HepG2 (cell line): ENCODE results near the gene PLXNB2. TPM values are rescaled to one million over a fixed set of nuclear protein-coding genes. Genes with fewer than 3 reads are reported as not detected.

ENCODE experiments used
- ATAC-seq: fragments of 200-7000 bp; cut with Tn5 transposase; 3 replicates; pipeline ENCODE4 v1.9.1; 2020; ENCODE audit warnings: mild to moderate bottlenecking, moderate library complexity
- BruUV-seq: library from RNA; stranded (reverse); fragments of 400-500 nt; replicated peaks from 2 replicates; lab custom pipeline; 2021; lab: Mats Ljungman, UMichigan
- CTCF ChIA-PET: fragments of 300-600 bp; formaldehyde crosslinking; extraction: SDS; loops from one replicate; lab custom pipeline; 2021; ENCODE audit warnings: low total read pairs, inconsistent platforms, low intra/inter-chr PET ratio; lab: Yijun Ruan, JAX
- POLR2A ChIA-PET: fragments of 350-600 bp; sonication (Branson Sonifier 250); formaldehyde crosslinking; loops from one replicate; lab custom pipeline; 2020; ENCODE audit warnings: antibody characterized with exemption, inconsistent platforms; lab: Yijun Ruan, JAX
- DNase-seq: peaks from one replicate; pipeline ENCODE4 v3.0.0-alpha.2; 2015; ENCODE audit warnings: low spot score
- FAIRE-seq: peaks from 3 replicates; lab custom pipeline; 2011; peaks lifted over from hg19 to GRCh38; lab: Jason Lieb, UNC
- H2AFZ ChIP-seq: one replicate; pipeline ENCODE4 v1.6.1; 2011; ENCODE audit warnings: low read length, inconsistent platforms
- H3K27ac ChIP-seq: fragments of 300-600 bp; 3 replicates; pipeline ENCODE4 v1.8.0; 2011; ENCODE audit warnings: mixed run types, mild to moderate bottlenecking, mixed read lengths, low read length, inconsistent platforms; ENCODE audit not compliant: insufficient read depth; ENCODE audit errors: extremely low read length
- H3K27me3 ChIP-seq, 2 experiments: fragments of 200-600 bp in 1 of 2; 2 replicates in 1 of 2; 3 replicates in 1 of 2; pipeline versions ENCODE4 v1.6.0 to v1.8.0; 2011; ENCODE audit warnings: low read length in 2 of 2, mild to moderate bottlenecking in 2 of 2, moderate library complexity in 2 of 2, inconsistent platforms in 1 of 2; ENCODE audit not compliant: insufficient read depth in 2 of 2, control insufficient read depth in 1 of 2
- H3K36me3 ChIP-seq, 2 experiments: fragments of 200-600 bp in 1 of 2; replicated peaks in 1 of 2; 2 replicates in 1 of 2; 3 replicates in 1 of 2; pipeline versions ENCODE4 v1.5.1 to v1.8.0; 2011; ENCODE audit warnings: low read length in 2 of 2, inconsistent platforms in 1 of 2; ENCODE audit not compliant: insufficient read depth in 2 of 2, control insufficient read depth in 1 of 2
- H3K4me1 ChIP-seq: 2 replicates; pipeline ENCODE4 v1.5.1; 2012; ENCODE audit warnings: low read length, inconsistent platforms; ENCODE audit not compliant: insufficient read depth
- H3K4me2 ChIP-seq: 2 replicates; pipeline ENCODE4 v1.6.0; 2011; ENCODE audit warnings: low read depth, low read length, inconsistent platforms
- H3K4me3 ChIP-seq, 3 experiments: fragments of 200-600 bp in 1 of 3; sonication (generic), shearing (Covaris generic) in 1 of 3; replicated peaks in 1 of 3; 2 replicates each; pipeline ENCODE4 v1.5.1; 2011 to 2016; ENCODE audit warnings: low read length in 3 of 3, inconsistent platforms in 2 of 3, low read depth in 2 of 3, mild to moderate bottlenecking in 2 of 3, control low read depth in 1 of 3, mixed read lengths in 1 of 3; ENCODE audit not compliant: insufficient read depth in 1 of 3
- H3K79me2 ChIP-seq: one replicate; pipeline ENCODE4 v1.6.1; 2011; ENCODE audit warnings: low read length, inconsistent platforms; ENCODE audit not compliant: insufficient read depth
- H3K9ac ChIP-seq: 2 replicates; pipeline ENCODE4 v1.6.0; 2011; ENCODE audit warnings: mild to moderate bottlenecking, low read depth, low read length, inconsistent platforms; ENCODE audit not compliant: insufficient read depth
- H3K9me3 ChIP-seq: 2 replicates; pipeline ENCODE4 v1.5.1; 2012; ENCODE audit warnings: mild to moderate bottlenecking, low read length
- H4K20me1 ChIP-seq: 2 replicates; pipeline ENCODE4 v1.6.0; 2011; ENCODE audit warnings: inconsistent platforms, mild to moderate bottlenecking, low read length, moderate library complexity; ENCODE audit not compliant: insufficient read depth
- ARHGAP35 ChIP-seq: sonication (generic); formaldehyde crosslinking; IDR thresholded peaks from 2 replicates; pipeline ENCODE4 v1.9.0; 2022; ENCODE audit warnings: mild to moderate bottlenecking, inconsistent platforms, moderate library complexity, missing genetic modification reagents, borderline replicate concordance
- GMEB2 ChIP-seq: IDR thresholded peaks from 2 replicates; pipeline ENCODE4 v1.6.1; 2016; ENCODE audit warnings: missing biosample characterization, missing genetic modification reagents, low read depth
- HNF4A ChIP-seq: sonication (generic); formaldehyde crosslinking; IDR thresholded peaks from 2 replicates; pipeline ENCODE4 v1.4.0; 2020; ENCODE audit warnings: missing genetic modification reagents
- IRX3 ChIP-seq: sonication (generic); formaldehyde crosslinking; IDR thresholded peaks from 2 replicates; pipeline ENCODE4 v1.8.1; 2023; ENCODE audit warnings: mild to moderate bottlenecking, low read depth, missing genetic modification reagents, borderline replicate concordance
- NRL ChIP-seq: sonication (generic); formaldehyde crosslinking; IDR thresholded peaks from 2 replicates; pipeline ENCODE4 v1.5.0; 2020; ENCODE audit warnings: missing genetic modification reagents, mild to moderate bottlenecking, moderate library complexity, borderline replicate concordance
- POGZ ChIP-seq: sonication (generic); formaldehyde crosslinking; IDR thresholded peaks from 2 replicates; pipeline ENCODE4 v1.4.0; 2020; ENCODE audit warnings: mild to moderate bottlenecking, missing genetic modification reagents
- RFX3 ChIP-seq: IDR thresholded peaks from 2 replicates; pipeline ENCODE4 v1.6.1; 2016; ENCODE audit warnings: missing biosample characterization, missing genetic modification reagents
- SUZ12 ChIP-seq: fragments of 150-350 bp; IDR thresholded peaks from 2 replicates; pipeline ENCODE4 v1.6.1; 2014; ENCODE audit warnings: low read depth, low read length
- TAF1 ChIP-seq: sonication (generic); formaldehyde crosslinking; IDR thresholded peaks from 2 replicates; pipeline ENCODE4 v1.4.0; 2020; ENCODE audit warnings: missing genetic modification reagents
- ZBTB38 ChIP-seq: sonication (generic); formaldehyde crosslinking; IDR thresholded peaks from 2 replicates; pipeline ENCODE4 v1.5.1; 2020; ENCODE audit warnings: mild to moderate bottlenecking, missing genetic modification reagents
- ZNF451 ChIP-seq: sonication (generic); formaldehyde crosslinking; IDR thresholded peaks from 2 replicates; pipeline ENCODE4 v1.5.0; 2020; ENCODE audit warnings: mild to moderate bottlenecking, missing genetic modification reagents
- ZNF740 ChIP-seq: sonication (generic); formaldehyde crosslinking; IDR thresholded peaks from 2 replicates; pipeline ENCODE4 v1.4.0; 2020; ENCODE audit warnings: missing genetic modification reagents
- ZNF781 ChIP-seq: sonication (generic); formaldehyde crosslinking; IDR thresholded peaks from 2 replicates; pipeline ENCODE4 v1.5.1; 2020; ENCODE audit warnings: borderline replicate concordance, mild to moderate bottlenecking, missing genetic modification reagents; ENCODE audit errors: not compliant biosample characterization
- WGBS: methylation state at CpG from one replicate; pipeline ENCODE4 v1.1.6; 2017; ENCODE audit warnings: low lambda C conversion rate; 5-methylcytosine and 5-hydroxymethylcytosine counted together
- in situ Hi-C: cut with HindIII; loops from 2 replicates; pipeline ENCODE4 v1.10.0; 2017; ENCODE audit warnings: low pct_unique_long_range_greater_than_20kb; ENCODE audit not compliant: extremely low pct_ligation_motif_present
- intact Hi-C: fragments of 100-400 bp; cut with micrococcal nuclease; formaldehyde crosslinking; loops from one replicate; pipeline ENCODE4 v1.10.0; 2022; ENCODE audit not compliant: unreplicated experiment
- polyA plus RNA-seq, 8 experiments: library from polyadenylated mRNA; depleted of rRNA in 3 of 8; stranded (reverse) in 7 of 8; unstranded in 1 of 8; fragments of >200 nt; fragmentation: Illumina TruSeq in 4 of 8; extraction: Trizol in 4 of 8; gene quantifications; 2 replicates each; pipeline versions ENCODE4 v1.2.1 to v1.2.3, GENCODE V29; 2011 to 2016; ENCODE audit warnings: low read depth in 4 of 8, missing spikeins in 1 of 8, mixed read lengths in 1 of 8; ENCODE audit not compliant: insufficient read depth in 1 of 8
- total RNA-seq, 5 experiments: library from RNA; depleted of rRNA; stranded (reverse); fragments of >200 nt; fragmentation: Illumina TruSeq; extraction: Trizol; gene quantifications; 2 replicates each; pipeline ENCODE4 v1.2.3, GENCODE V29; 2016; ENCODE audit warnings: low read depth in 1 of 5

Gene PLXNB2
- total and polyA plus RNA-seq, 2 of the 13 experiments (the other 11 are each of a cell fraction or from before 2014, with no cell fraction given): 32.6 to 68.9 TPM

- in situ Hi-C loops: no loop called here
- BruUV-seq: no TSS peak
- Histone ChIP-seq H3K9me3 (no peaks in the 10 kb centered on the region), H3K36me3 (peaks cover 35 to 45% of the 10 kb centered on the region in 2 experiments; a peak in 4 of 5 replicates), H3K9ac (no peak overlapping the region), H3K4me1 (no peaks in the 10 kb centered on the region), H3K27ac (no peak overlapping the region), H2AFZ (no peak overlapping the region), H3K27me3 (no peaks in the 10 kb centered on the region), H4K20me1 (0 out of 2 replicates have a peak, but pooled peaks cover 1% of the 10 kb centered on the region), H3K79me2 (no peaks in the 10 kb centered on the region), H3K4me3 (no peak overlapping the region), H3K4me2 (no peak overlapping the region)
- CTCF ChIA-PET: no interaction called here
- POLR2A ChIA-PET: interaction anchor here (0.9 kb wide), 1 partner anchor 15 kb away, joined by 3 read pairs; no protein-coding TSS in a partner anchor
- no peak for ATAC-seq
- WGBS: 98% methylated on average over 9 of the region's 38 CpGs
- FAIRE-seq: no peak
- no peak for DNase-seq
- intact Hi-C loops: no loop called here
- no peak for TF ChIP-seq ZBTB38 (CRISPR knock-in tag)
- TF ChIP-seq ARHGAP35 (CRISPR knock-in tag): no peak
- no peak for TF ChIP-seq RFX3 (CRISPR knock-in tag)
- no peak for TF ChIP-seq ZNF451 (CRISPR knock-in tag)
- TF ChIP-seq SUZ12: no peak
- TF ChIP-seq NRL: no peak
- TF ChIP-seq IRX3 (CRISPR knock-in tag): no peak
- TF ChIP-seq ZNF781 (CRISPR knock-in tag): no peak
- TF ChIP-seq TAF1 (CRISPR knock-in tag): no peak
- no peak for TF ChIP-seq ZNF740 (CRISPR knock-in tag)
- no peak for TF ChIP-seq POGZ (CRISPR knock-in tag)
- TF ChIP-seq GMEB2 (CRISPR knock-in tag): no peak
- TF ChIP-seq HNF4A (CRISPR knock-in tag): no peak
- TF ChIP-seq, all 625 proteins: peak for 0
These were observed 27.3 kb downstream of the PLXNB2 start for GRCh38 chr22:50280022-50280707.
